ENCODE results near the gene PKP1.
A peak's percentile ranks its signal among the peaks of the same experiment; 100 is the strongest.

Gene PKP1

GRCh38 chr1:201329286-201329685 lies 46.0 kb downstream of the PKP1 start (continued):
- TF ChIP-seq ZNF518A (tag by site-specific recombination; conservative IDR thresholded peaks at IDR 0.05; ENCODE audit: low read depth) (no peak), ZSCAN16 (tag by site-specific recombination; IDR thresholded peaks at IDR 0.05) (no peak), ZBTB44 (tag by site-specific recombination; IDR thresholded peaks at IDR 0.05) (no peak)

- ChIA-PET CTCF (interaction anchor here (1.2 to 2.2 kb wide), 4 partner anchors 17 to 76 kb away, joined by 3 to 8 read pairs (median 4); no protein-coding TSS in a partner anchor), POLR2A (interaction anchor here (0.6 to 0.9 kb wide), 2 partner anchors 12 to 581 kb away, joined by 4 read pairs; no protein-coding TSS in a partner anchor)
- Histone ChIP-seq H3K9me3 (ENCODE audit: control insufficient read depth, insufficient read depth, low read depth, low read length) (no peaks in the 10 kb centered on the region), H3K27ac (ENCODE audit: extremely low read depth, low read depth, low read length) (no peak overlapping the region), H3K4me1 (ENCODE audit: control insufficient read depth, insufficient read depth, low read length) (no peaks in the 10 kb centered on the region), H3K4me3 (ENCODE audit: low read depth, low read length) (no peak overlapping the region), H3K36me3 (ENCODE audit: control insufficient read depth in 2 of 2, insufficient read depth in 1 of 2, low read length in 2 of 2) (no peaks in the 10 kb centered on the region)
- TF ChIP-seq OSR2 (tag by site-specific recombination; IDR thresholded peaks at IDR 0.05) (no peak), ZNF76 (tag by site-specific recombination; IDR thresholded peaks at IDR 0.05; ENCODE audit: borderline replicate concordance, low read depth) (no peak), HIC1 (tag by site-specific recombination; IDR thresholded peaks at IDR 0.05) (no peak), ZNF449 (tag by site-specific recombination; IDR thresholded peaks at IDR 0.05) (0 out of 2 replicates have a peak, but pooled peaks have one; percentile 26), KLF1 (tag by site-specific recombination; IDR thresholded peaks at IDR 0.05) (no peak)
Measured at GRCh38 chr1:201329801-201330200, 46.5 kb downstream of the PKP1 start.

GRCh38 chr1:201330541-201330940 lies 47.2 kb downstream of the PKP1 start:
- TF ChIP-seq YY2 (tag by site-specific recombination; IDR thresholded peaks at IDR 0.05), result no peak
- TF ChIP-seq SCRT2 (tag by site-specific recombination; IDR thresholded peaks at IDR 0.05), result 0 out of 2 replicates have a peak, but pooled peaks have one; percentile 19
- CTCF ChIA-PET, result interaction anchor here (1.1 kb wide), 1 partner anchor 42 kb away, joined by 3 read pairs; no protein-coding TSS in a partner anchor
- H3K9me3 ChIP-seq (ENCODE audit: control insufficient read depth, insufficient read depth, low read depth, low read length), result no peaks in the 10 kb centered on the region

More at GRCh38 chr1:201330541-201330940, 47.2 kb downstream of the PKP1 start:
- H3K4me3 ChIP-seq (ENCODE audit: low read depth, low read length), result no peak overlapping the region
- H3K4me1 ChIP-seq (ENCODE audit: control insufficient read depth, insufficient read depth, low read length), result no peaks in the 10 kb centered on the region
- no peak overlapping the region for H3K27ac ChIP-seq (ENCODE audit: extremely low read depth, low read depth, low read length)
- POLR2A ChIA-PET, result interaction anchor here (0.9 kb wide), 1 partner anchor 13 kb away, joined by 4 read pairs; no protein-coding TSS in a partner anchor
- H3K36me3 ChIP-seq (ENCODE audit: control insufficient read depth in 2 of 2, insufficient read depth in 1 of 2, low read length in 2 of 2), result no peaks in the 10 kb centered on the region

Data from HEK293 (cell line).